H1 (cell line): ENCODE results near the gene SMURF2. TPM values are rescaled to one million over a fixed set of nuclear protein-coding genes. Genes with fewer than 3 reads are reported as not detected.

Source experiments
- CTCF ChIA-PET: fragments of 300-600 bp; sonication (Branson Sonifier 250); formaldehyde crosslinking; loops from one replicate; lab custom pipeline; 2021; ENCODE audit not compliant: partially characterized antibody; lab: Charles Lee
- POLR2A ChIA-PET: fragments of 300-600 bp; sonication (Branson Sonifier 250); formaldehyde crosslinking; loops from one replicate; lab custom pipeline; 2021; ENCODE audit warnings: inconsistent platforms; ENCODE audit not compliant: partially characterized antibody; lab: Charles Lee
- DNase-seq, 2 experiments: peaks; one replicate each; pipeline versions ENCODE4 v3.0.0 to v3.0.0-alpha.2; 2010 to 2022; ENCODE audit warnings: low spot score in 2 of 2, low read depth in 1 of 2, mixed read lengths in 1 of 2
- FAIRE-seq: peaks from 2 replicates; lab custom pipeline; 2011; peaks lifted over from hg19 to GRCh38; lab: Jason Lieb, UNC
- H2AFZ ChIP-seq: 2 replicates; pipeline ENCODE4 v1.8.1; 2012; ENCODE audit warnings: low read length, inconsistent platforms
- H2AK5ac ChIP-seq: 2 replicates; pipeline ENCODE4 v1.6.1; 2013; ENCODE audit warnings: low read depth, low read length
- H2BK120ac ChIP-seq: replicated peaks from 2 replicates; pipeline ENCODE3; 2013; ENCODE audit warnings: low read depth, low read length, inconsistent platforms
- H2BK12ac ChIP-seq: 2 replicates; pipeline ENCODE4 v1.6.1; 2013; ENCODE audit warnings: low read depth, low read length
- H2BK15ac ChIP-seq: 2 replicates; pipeline ENCODE4 v1.6.1; 2013; ENCODE audit warnings: low read length
- H2BK20ac ChIP-seq: 2 replicates; pipeline ENCODE4 v1.6.1; 2013; ENCODE audit warnings: low read length
- H2BK5ac ChIP-seq: 2 replicates; pipeline ENCODE4 v1.6.1; 2013; ENCODE audit warnings: low read depth, low read length
- H3K14ac ChIP-seq: 2 replicates; pipeline ENCODE4 v1.6.1; 2013; ENCODE audit warnings: inconsistent platforms; ENCODE audit not compliant: insufficient read length
- H3K18ac ChIP-seq: 2 replicates; pipeline ENCODE4 v1.6.1; 2013; ENCODE audit warnings: low read length; ENCODE audit errors: extremely low read depth
- H3K23ac ChIP-seq: 2 replicates; pipeline ENCODE4 v1.6.1; 2013; ENCODE audit warnings: inconsistent platforms; ENCODE audit not compliant: insufficient read length
- H3K23me2 ChIP-seq: 2 replicates; pipeline ENCODE4 v1.6.1; 2013; ENCODE audit warnings: low read depth, low read length
- H3K27ac ChIP-seq: 2 replicates; pipeline ENCODE4 v1.6.1; 2011; ENCODE audit warnings: low read depth, low read length, inconsistent platforms
- H3K27me3 ChIP-seq, 4 experiments: replicated peaks in 1 of 4; 1 replicate in 1 of 4; 2 replicates in 3 of 4; pipeline versions ENCODE4 v1.6.1 to v1.8.1; 2011 to 2013; ENCODE audit warnings: low read length in 3 of 4, mild to moderate bottlenecking in 3 of 4, inconsistent platforms in 2 of 4, mixed read lengths in 2 of 4, moderate library complexity in 1 of 4; ENCODE audit not compliant: control insufficient read depth in 3 of 4, insufficient read depth in 3 of 4; ENCODE audit errors: extremely low read depth in 1 of 4
- H3K36me3 ChIP-seq, 4 experiments: 2 replicates each; pipeline versions ENCODE4 v1.6.1 to v1.8.1; 2011 to 2013; ENCODE audit warnings: mild to moderate bottlenecking in 4 of 4, low read length in 3 of 4, moderate library complexity in 2 of 4, control low read depth in 1 of 4, inconsistent platforms in 1 of 4; ENCODE audit not compliant: insufficient read depth in 4 of 4, control insufficient read depth in 2 of 4
- H3K4ac ChIP-seq: replicated peaks from 2 replicates; pipeline ENCODE3; 2013; ENCODE audit warnings: low read length, low read depth, mixed read lengths, inconsistent platforms; ENCODE audit not compliant: insufficient read length
- H3K4me1 ChIP-seq, 4 experiments: replicated peaks in 1 of 4; 1 replicate in 1 of 4; 2 replicates in 3 of 4; pipeline versions ENCODE4 v1.6.1 to v1.8.1; 2011 to 2013; ENCODE audit warnings: low read length in 3 of 4, inconsistent platforms in 2 of 4, mixed read lengths in 1 of 4; ENCODE audit not compliant: insufficient read depth in 4 of 4, control insufficient read depth in 3 of 4
- H3K4me2 ChIP-seq, 2 experiments: 2 replicates each; pipeline versions ENCODE4 v1.6.1 to v1.8.1; 2011 to 2013; ENCODE audit warnings: low read depth in 2 of 2, low read length in 2 of 2, control low read depth in 1 of 2, inconsistent platforms in 1 of 2, mild to moderate bottlenecking in 1 of 2; ENCODE audit not compliant: insufficient read depth in 1 of 2
- H3K4me3 ChIP-seq, 4 experiments: fragments of 200-600, 300-600 bp in 1 of 4; sonication (generic), shearing (Covaris generic), sonication (Bioruptor Twin) in 1 of 4; 2 replicates each; pipeline versions ENCODE4 v1.5.1 to v1.8.1; 2011 to 2016; ENCODE audit warnings: low read length in 4 of 4, low read depth in 3 of 4, control low read depth in 2 of 4, inconsistent platforms in 2 of 4, mild to moderate bottlenecking in 2 of 4, mixed read lengths in 1 of 4, moderate library complexity in 1 of 4; ENCODE audit not compliant: insufficient read depth in 2 of 4; ENCODE audit errors: extremely low read depth in 1 of 4
- H3K56ac ChIP-seq: replicated peaks from 2 replicates; pipeline ENCODE3; 2013; ENCODE audit warnings: low read depth, mild to moderate bottlenecking, mixed read lengths, low read length, inconsistent platforms; ENCODE audit not compliant: insufficient read length
- H3K79me1 ChIP-seq: 2 replicates; pipeline ENCODE4 v1.6.1; 2013; ENCODE audit warnings: low read depth, low read length, control low read depth
- H3K79me2 ChIP-seq, 2 experiments: 2 replicates each; pipeline versions ENCODE4 v1.6.1 to v1.8.1; 2012 to 2013; ENCODE audit warnings: low read length in 2 of 2, mild to moderate bottlenecking in 2 of 2, inconsistent platforms in 1 of 2; ENCODE audit not compliant: insufficient read depth in 2 of 2, control insufficient read depth in 1 of 2
- H3K9ac ChIP-seq, 4 experiments: replicated peaks in 1 of 4; 1 replicate in 1 of 4; 2 replicates in 3 of 4; pipeline versions ENCODE4 v1.6.1 to v1.8.1; 2011 to 2013; ENCODE audit warnings: low read depth in 3 of 4, low read length in 3 of 4, control low read depth in 2 of 4, mild to moderate bottlenecking in 2 of 4, moderate library complexity in 2 of 4, inconsistent platforms in 1 of 4; ENCODE audit errors: extremely low read depth in 1 of 4
- H3K9me3 ChIP-seq, 2 experiments: 2 replicates each; pipeline versions ENCODE4 v1.6.1 to v1.8.1; 2012 to 2013; ENCODE audit warnings: mild to moderate bottlenecking in 2 of 2, moderate library complexity in 2 of 2, control low read depth in 1 of 2, inconsistent platforms in 1 of 2, low read depth in 1 of 2, low read length in 1 of 2, mixed read lengths in 1 of 2; ENCODE audit not compliant: insufficient read depth in 2 of 2
- H4K20me1 ChIP-seq, 2 experiments: replicated peaks in 1 of 2; 2 replicates each; pipeline versions ENCODE3 to v1.8.1; 2011 to 2013; ENCODE audit warnings: inconsistent platforms in 2 of 2, low read length in 2 of 2, mild to moderate bottlenecking in 1 of 2; ENCODE audit not compliant: insufficient read depth in 2 of 2, control insufficient read depth in 1 of 2
- H4K5ac ChIP-seq: 2 replicates; pipeline ENCODE4 v1.6.1; 2013; ENCODE audit warnings: low read length, low read depth, mixed read lengths, inconsistent platforms; ENCODE audit not compliant: insufficient read length
- H4K8ac ChIP-seq: 2 replicates; pipeline ENCODE4 v1.8.0; 2013; ENCODE audit warnings: mild to moderate bottlenecking, moderate library complexity, low read length, inconsistent platforms; ENCODE audit not compliant: insufficient read depth; ENCODE audit errors: extremely low read depth
- H4K91ac ChIP-seq: replicated peaks from 2 replicates; pipeline ENCODE3; 2013; ENCODE audit warnings: low read length, mixed read lengths, inconsistent platforms; ENCODE audit not compliant: insufficient read length
- CBX5 ChIP-seq: fragments of 300-800, 300-1000 bp; sonication (generic); IDR thresholded peaks from 2 replicates; pipeline ENCODE4 v1.7.1; 2016; ENCODE audit warnings: antibody characterized with exemption, low read length, low read depth
- CREB1 ChIP-seq: IDR thresholded peaks from 2 replicates; pipeline ENCODE4 v1.6.1; 2012; ENCODE audit warnings: inconsistent platforms
- CTCF ChIP-seq, 3 experiments: IDR thresholded peaks; 1 replicate in 2 of 3; 2 replicates in 1 of 3; pipeline versions ENCODE4 v1.5.1 to v1.6.1; 2011; ENCODE audit warnings: low read length in 3 of 3, mild to moderate bottlenecking in 3 of 3, inconsistent platforms in 2 of 3, low read depth in 1 of 3, moderate library complexity in 1 of 3; ENCODE audit not compliant: insufficient read depth in 1 of 3; ENCODE audit errors: control extremely low read depth in 1 of 3
- EZH2 ChIP-seq: fragments of 200-600 bp; sonication (generic); IDR thresholded peaks from 2 replicates; pipeline ENCODE4 v1.7.1; 2012; ENCODE audit warnings: low read depth, mild to moderate bottlenecking, moderate library complexity, low read length, inconsistent platforms; ENCODE audit not compliant: severe bottlenecking
- FOSL1 ChIP-seq: IDR thresholded peaks from 2 replicates; pipeline ENCODE4 v1.6.1; 2011; ENCODE audit warnings: mild to moderate bottlenecking, low read depth, low read length, moderate library complexity; ENCODE audit not compliant: insufficient read depth
- KDM4A ChIP-seq: IDR thresholded peaks from one replicate; pipeline ENCODE4 v1.7.1; 2012; ENCODE audit warnings: low read depth, mild to moderate bottlenecking, moderate library complexity, low read length, inconsistent platforms; ENCODE audit not compliant: severe bottlenecking
- PHF8 ChIP-seq: fragments of 200-600 bp; sonication (generic); conservative IDR thresholded peaks from 2 replicates; pipeline ENCODE4 v1.7.1; 2012; ENCODE audit warnings: low read depth, mild to moderate bottlenecking, inconsistent platforms, low read length, moderate library complexity
- POLR2AphosphoS5 ChIP-seq: IDR thresholded peaks from 2 replicates; pipeline ENCODE4 v1.6.1; 2011; ENCODE audit warnings: low read depth, low read length
- SRF ChIP-seq: IDR thresholded peaks from 2 replicates; pipeline ENCODE4 v1.6.1; 2011; ENCODE audit warnings: mild to moderate bottlenecking, low read depth, low read length, moderate library complexity
- TAF1 ChIP-seq: IDR thresholded peaks from 2 replicates; pipeline ENCODE4 v1.6.1; 2011; ENCODE audit warnings: mild to moderate bottlenecking, low read depth, low read length
- WGBS, 2 experiments: shearing (Covaris generic) in 1 of 2; methylation state at CpG; one replicate each; pipeline versions ENCODE4 v1.1.6 to v1.1.7; 2013 to 2015; ENCODE audit warnings: low lambda C conversion rate in 2 of 2, mixed read lengths in 2 of 2, inconsistent platforms in 1 of 2, low coverage in 1 of 2, missing lambda C conversion rate in 1 of 2; ENCODE audit not compliant: insufficient replicate concordance in 2 of 2, insufficient coverage in 1 of 2, insufficient read length in 1 of 2; ENCODE audit errors: extremely low coverage in 1 of 2, missing lambda C conversion rate in 1 of 2; 5-methylcytosine and 5-hydroxymethylcytosine counted together
- polyA plus RNA-seq, 7 experiments: library from polyadenylated mRNA; depleted of rRNA in 3 of 7; stranded (reverse) in 5 of 7; unstranded in 2 of 7; fragments of >200 nt in 5 of 7; fragments of 200-250 nt in 2 of 7; gene quantifications; 1 replicate in 5 of 7; 2 replicates in 1 of 7; 4 replicates in 1 of 7; pipeline versions ENCODE4 v1.2.1 to v1.2.3, GENCODE V29; 2011 to 2013; ENCODE audit warnings: missing spikeins in 2 of 7, mixed read lengths in 2 of 7
- total RNA-seq: library from RNA; stranded (reverse); fragmentation: NEBNext Ultra II Directional; extraction: Animal tissue kit (Norgen Biotek cat#: 25700); gene quantifications from 2 replicates; pipeline ENCODE4 v1.2.1, GENCODE V29; 2021

The SMURF2 gene
- total and polyA plus RNA-seq, 2 of the 8 experiments (the other 6 are each of a cell fraction or from before 2014, with no cell fraction given) = 7.2 to 29.2 TPM

GRCh38 chr17:64506201-64506575 lies 155.9 kb downstream of the SMURF2 start, which contains the start of gene DDX5:
DDX5 (minus strand) TSS chr17:64506289; CDS start chr17:64506119, 170 bp downstream.
- H3K18ac ChIP-seq = peak within 1 kb of the TSS; percentile 91
- H2BK15ac ChIP-seq = no peak within 1 kb of the TSS
- H4K20me1 ChIP-seq = peaks cover 10 to 23% of the 10 kb centered on the region in 2 experiments
- H2AK5ac ChIP-seq = peak within 1 kb of the TSS; percentile 99
- peaks cover 4% of the 10 kb centered on the region; the same call in 1 of the 2 replicates for H3K23me2 ChIP-seq
- no peaks in the 10 kb centered on the region; the same call in 1 of the 2 replicates for H3K79me1 ChIP-seq
- ChIA-PET POLR2A (interaction anchor here (0.9 to 7.2 kb wide), 34 partner anchors 8 to 676 kb away, joined by 3 to 320 read pairs (median 8); partner anchors contain the start of genes MILR1, POLG2 and SMURF2), CTCF (interaction anchor here (1.1 to 3.4 kb wide), 4 partner anchors 10 to 84 kb away, joined by 3 to 13 read pairs (median 4); partner anchors contain the start of gene POLG2)
- H2AFZ ChIP-seq = peak within 1 kb of the TSS; percentile 37; the same call in 1 of the 2 replicates
- peak; percentile 93 to 96 for DNase-seq
- H4K5ac ChIP-seq = peak within 1 kb of the TSS; percentile 80
- H4K8ac ChIP-seq = peak within 1 kb of the TSS; percentile 99
- H4K91ac ChIP-seq = peak within 1 kb of the TSS; percentile 97
- H3K23ac ChIP-seq = no peak within 1 kb of the TSS
- H3K4ac ChIP-seq = peak within 1 kb of the TSS; percentile 95
- no peaks in the 10 kb centered on the region for H3K9me3 ChIP-seq
- FAIRE-seq = no peak
- peak within 1 kb of the TSS; percentile 99 for H3K27ac ChIP-seq
- H2BK20ac ChIP-seq = no peak within 1 kb of the TSS
- H3K79me2 ChIP-seq = peaks cover 31 to 88% of the 10 kb centered on the region in 2 experiments
- peak within 1 kb of the TSS; percentile 95 to 99 (median 98) for H3K4me3 ChIP-seq
- peaks cover 0 to 11% (median 3%) of the 10 kb centered on the region in 4 experiments; a peak in 5 of 7 replicates for H3K4me1 ChIP-seq
- peak within 1 kb of the TSS; percentile 76; the same call in 1 of the 2 replicates for H2BK12ac ChIP-seq
- WGBS, 2 experiments = 1% methylated on average over 22 of the region's 31 CpGs; no CpG with 5 or more reads in 1 of the 2 experiments
- H2BK120ac ChIP-seq = no peak within 1 kb of the TSS
- H3K56ac ChIP-seq = peak within 1 kb of the TSS; percentile 99
- peaks cover 31 to 63% (median 43%) of the 10 kb centered on the region in 4 experiments for H3K36me3 ChIP-seq
- H3K14ac ChIP-seq = peak within 1 kb of the TSS; percentile 9
- peak within 1 kb of the TSS; percentile 98 for H2BK5ac ChIP-seq
- peak within 1 kb of the TSS; percentile 93 to 100 (median 100) for H3K9ac ChIP-seq
- peak within 1 kb of the TSS; percentile 83 to 85 for H3K4me2 ChIP-seq
- H3K27me3 ChIP-seq = no peaks in the 10 kb centered on the region
- peak; percentile 64; the same call in 1 of the 2 replicates for TF ChIP-seq CREB1
- no peak for TF ChIP-seq CBX5
- TF ChIP-seq PHF8 = no peak; the same call in none of the 2 replicates
- TF ChIP-seq SRF = no peak
- TF ChIP-seq CTCF (IDR thresholded peaks at IDR 0.05; ENCODE audit: control extremely low read depth in 1 of 3, insufficient read depth in 1 of 3, low read depth in 1 of 3, low read length in 3 of 3) = no peak
- no peak for TF ChIP-seq KDM4A
- TF ChIP-seq POLR2AphosphoS5 = peak; percentile 98
- TF ChIP-seq EZH2 = no peak
- TF ChIP-seq TAF1 = peak; percentile 99
- no peak for TF ChIP-seq FOSL1
